WI38 (cell line): Measurements from ENCODE around the gene ZFHX3.

Experiments used
- H3K4me3 ChIP-seq: 2 replicates; pipeline ENCODE4 v1.5.1; 2011; ENCODE audit warnings: low read depth, mild to moderate bottlenecking, control low read depth, low read length
- CTCF ChIP-seq: IDR thresholded peaks from 2 replicates; pipeline ENCODE4 v1.5.1; 2012; ENCODE audit warnings: low read depth, mild to moderate bottlenecking, control low read depth, low read length

The ZFHX3 gene

GRCh38 chr16:72928090-72928981 is 119.6 kb downstream of the ZFHX3 start:
- TF ChIP-seq CTCF = no peak
- no peak overlapping the region for H3K4me3 ChIP-seq

- no peak overlapping the region for H3K4me3 ChIP-seq
- no peak for TF ChIP-seq CTCF
These were observed 120.5 kb downstream of the ZFHX3 start for GRCh38 chr16:72927199-72928089.

- H3K4me3 ChIP-seq = no peak overlapping the region
- no peak for TF ChIP-seq CTCF
These were observed 121.5 kb downstream of the ZFHX3 start for GRCh38 chr16:72926177-72927070.

- TF ChIP-seq CTCF = no peak
- no peak overlapping the region for H3K4me3 ChIP-seq
These were observed 122.3 kb downstream of the ZFHX3 start for GRCh38 chr16:72925631-72925979.

GRCh38 chr16:72924927-72925630 is 122.8 kb downstream of the ZFHX3 start:
- TF ChIP-seq CTCF = no peak
- no peak overlapping the region for H3K4me3 ChIP-seq

GRCh38 chr16:72924537-72924926 is 123.4 kb downstream of the ZFHX3 start:
- no peak for TF ChIP-seq CTCF
- no peak overlapping the region for H3K4me3 ChIP-seq
